HG02798 (cell line): Measurements from ENCODE around the gene TARBP1.
A peak's percentile ranks its signal among the peaks of the same experiment; 100 is the strongest.
"Not testable (repeated sequence)": the region's sequence is repeated elsewhere in the genome, so short reads cannot be mapped to it uniquely, and the experiment has no call there.

Source experiments
- ATAC-seq: cut with Tn5 transposase; IDR thresholded peaks from one replicate; pipeline ENCODE4 v1.9.1; 2021; ENCODE audit warnings: mild to moderate bottlenecking; ENCODE audit not compliant: unreplicated experiment, poor library complexity

Gene TARBP1

GRCh38 chr1:234504969-234505768 is 26.2 kb upstream of the TARBP1 start:
- no peak for ATAC-seq

- not testable (repeated sequence) for ATAC-seq
Observed at GRCh38 chr1:234504251-234504650, 25.3 kb upstream of the TARBP1 start.

- no peak for ATAC-seq
Observed at GRCh38 chr1:234503193-234504050, 24.4 kb upstream of the TARBP1 start.

- ATAC-seq: no peak
Observed at GRCh38 chr1:234502785-234503184, 23.8 kb upstream of the TARBP1 start.

GRCh38 chr1:234500269-234500668 is 21.3 kb upstream of the TARBP1 start:
- no peak for ATAC-seq

GRCh38 chr1:234499943-234500245 is 20.9 kb upstream of the TARBP1 start:
- ATAC-seq: no peak

GRCh38 chr1:234499119-234499942 is 20.4 kb upstream of the TARBP1 start:
- peak; percentile 61 for ATAC-seq

GRCh38 chr1:234498448-234499118 is 19.6 kb upstream of the TARBP1 start:
- peak; percentile 8 for ATAC-seq

- ATAC-seq: no peak
Observed at GRCh38 chr1:234497589-234497988, 18.6 kb upstream of the TARBP1 start.

GRCh38 chr1:234495231-234495990 is 16.4 kb upstream of the TARBP1 start:
- ATAC-seq: peak; percentile 63

GRCh38 chr1:234494049-234494448 is 15.1 kb upstream of the TARBP1 start:
- ATAC-seq: no peak

- no peak for ATAC-seq
Observed at GRCh38 chr1:234490793-234491479, 12.0 kb upstream of the TARBP1 start.

- ATAC-seq: no peak
Observed at GRCh38 chr1:234489698-234490077, 10.7 kb upstream of the TARBP1 start.

- ATAC-seq: no peak
Observed at GRCh38 chr1:234489007-234489697, 10.2 kb upstream of the TARBP1 start.

GRCh38 chr1:234488054-234489006 is 9.4 kb upstream of the TARBP1 start:
- peak; percentile 44 for ATAC-seq

- no peak for ATAC-seq
Observed at GRCh38 chr1:234486858-234487840, 8.2 kb upstream of the TARBP1 start.
